Measurements from ENCODE around the gene ADSS1. TPM values are rescaled to one million over a fixed set of nuclear protein-coding genes. Genes with fewer than 3 reads are reported as not detected.
A peak's percentile ranks its signal among the peaks of the same experiment; 100 is the strongest.

Gene ADSS1
- total RNA-seq, 1 donor from 2014 or later, result 10.3 TPM

DNA sequence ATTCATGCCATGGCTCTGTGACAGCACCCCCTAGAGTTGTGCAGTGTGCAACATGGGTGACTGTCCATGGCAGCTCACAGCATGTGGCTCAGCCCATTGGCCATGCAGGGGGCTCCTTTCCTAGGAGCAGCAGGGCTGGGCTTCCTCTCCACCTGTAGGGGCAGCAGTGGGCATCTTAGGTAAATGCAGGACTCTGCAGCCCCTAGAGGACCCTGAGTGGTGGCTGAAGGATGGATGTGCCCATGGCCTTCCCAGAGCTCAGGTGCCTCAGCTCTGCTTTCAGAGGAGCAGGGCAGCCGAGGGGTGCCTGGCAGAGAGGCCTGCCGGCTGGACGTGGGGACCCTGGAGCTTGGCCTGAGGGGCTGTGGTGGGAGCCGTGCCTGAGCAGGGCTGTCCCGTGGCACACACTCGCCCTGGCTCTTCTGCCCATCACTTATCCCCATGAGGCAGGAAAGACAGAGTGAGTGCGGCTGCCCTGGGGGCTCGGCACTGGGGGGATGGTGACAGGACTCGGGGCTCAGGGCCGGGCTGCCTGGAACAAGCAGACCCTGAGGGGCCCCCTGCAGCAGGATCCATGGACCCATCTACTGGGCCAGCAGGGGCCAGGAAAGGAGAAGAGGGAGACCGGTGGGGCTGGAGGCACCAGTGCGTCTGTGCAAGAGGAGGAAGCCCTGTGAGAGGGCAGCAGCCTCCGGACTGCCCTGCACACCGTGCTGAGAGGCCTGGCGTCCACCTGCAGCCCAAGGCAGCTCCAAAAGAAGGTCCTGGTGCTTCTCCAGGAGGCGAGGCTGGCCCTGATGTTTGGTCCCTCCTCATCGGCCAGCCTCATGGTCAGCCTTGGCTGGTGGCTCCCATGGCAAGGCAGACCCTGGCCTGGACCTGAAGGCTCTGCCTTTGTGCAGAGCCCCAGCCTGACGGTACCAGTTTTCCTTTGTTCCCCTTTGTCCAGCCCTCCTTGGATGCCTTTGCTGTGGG lies 7.6 kb downstream of the ADSS1 start:
- H3K27me3 ChIP-seq, result no peaks in the 10 kb centered on the region
- H3K9me3 ChIP-seq, result no peaks in the 10 kb centered on the region
- no peak overlapping the region for H3K4me3 ChIP-seq
- no peak for DNase-seq (ENCODE audit: extremely low spot score in 2 of 2)
- peak overlapping the region; percentile 60 for H3K27ac ChIP-seq
- TF ChIP-seq CTCF (IDR thresholded peaks at IDR 0.05), result no peak
- TF ChIP-seq POLR2A (IDR thresholded peaks at IDR 0.05), result no peak
- no peak for TF ChIP-seq POLR2AphosphoS5 (IDR thresholded peaks at IDR 0.05; ENCODE audit: insufficient read depth in 1 of 2, low read depth in 1 of 2)
- H3K36me3 ChIP-seq, result no peaks in the 10 kb centered on the region
- H3K4me1 ChIP-seq, result peaks cover 43% of the 10 kb centered on the region
- intact Hi-C loops (cut with DNase I), result no loop called here

DNA sequence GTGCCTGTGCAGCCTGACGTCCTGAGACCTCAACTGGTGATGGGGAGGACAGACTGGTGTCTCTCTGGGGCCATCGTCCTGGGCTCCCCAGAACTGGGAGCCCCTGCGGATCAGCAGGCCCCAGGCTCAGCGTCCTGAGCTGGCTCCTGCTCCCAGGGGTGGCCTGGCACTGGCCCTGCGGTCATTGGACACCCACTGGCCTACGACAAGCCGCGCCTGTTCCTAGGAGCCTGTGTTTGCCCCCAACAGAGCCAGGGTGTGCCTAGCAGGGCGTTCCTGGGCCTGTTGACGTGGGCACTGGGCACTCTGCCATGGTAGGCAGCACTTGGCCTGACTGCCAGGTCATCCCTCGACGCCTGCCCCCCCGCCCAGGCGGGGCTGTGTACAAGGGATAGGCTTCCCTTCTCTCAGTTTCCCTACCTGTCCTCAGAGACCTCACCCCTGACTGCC lies 8.4 kb downstream of the ADSS1 start:
- H3K9me3 ChIP-seq, result no peaks in the 10 kb centered on the region
- H3K4me3 ChIP-seq, result no peak overlapping the region
- H3K27me3 ChIP-seq, result no peaks in the 10 kb centered on the region
- peaks cover 47% of the 10 kb centered on the region for H3K4me1 ChIP-seq
- TF ChIP-seq POLR2AphosphoS5 (IDR thresholded peaks at IDR 0.05; ENCODE audit: insufficient read depth in 1 of 2, low read depth in 1 of 2) (peak in 1 of 2 donors; percentile 20), CTCF (IDR thresholded peaks at IDR 0.05) (no peak)
- no peaks in the 10 kb centered on the region for H3K36me3 ChIP-seq
- no peak for DNase-seq (ENCODE audit: extremely low spot score in 2 of 2)
- intact Hi-C loops (cut with DNase I), result no loop called here
- peak overlapping the region; percentile 60 for H3K27ac ChIP-seq

- Histone ChIP-seq H3K36me3 (no peaks in the 10 kb centered on the region), H3K4me1 (peaks cover 47% of the 10 kb centered on the region), H3K9me3 (no peaks in the 10 kb centered on the region), H3K27me3 (no peaks in the 10 kb centered on the region), H3K27ac (peak overlapping the region; percentile 60), H3K4me3 (no peak overlapping the region)
- intact Hi-C loops (cut with DNase I), result no loop called here
- TF ChIP-seq POLR2A (IDR thresholded peaks at IDR 0.05), result no peak
- TF ChIP-seq POLR2AphosphoS5 (IDR thresholded peaks at IDR 0.05; ENCODE audit: insufficient read depth in 1 of 2, low read depth in 1 of 2), result no peak
- TF ChIP-seq CTCF (IDR thresholded peaks at IDR 0.05), result no peak
- DNase-seq (ENCODE audit: extremely low spot score in 2 of 2), result no peak
Measured at GRCh38 chr14:104732931-104733681, 9.1 kb downstream of the ADSS1 start.

GRCh38 chr14:104734051-104734587 lies 10.1 kb downstream of the ADSS1 start:
- H3K27ac ChIP-seq, result no peak overlapping the region
- no peaks in the 10 kb centered on the region for H3K36me3 ChIP-seq
- intact Hi-C loops (cut with DNase I), result no loop called here
- H3K4me1 ChIP-seq, result peaks cover 47% of the 10 kb centered on the region
- DNase-seq (ENCODE audit: extremely low spot score in 2 of 2), result no peak
- TF ChIP-seq POLR2A (IDR thresholded peaks at IDR 0.05), result no peak
- TF ChIP-seq POLR2AphosphoS5 (IDR thresholded peaks at IDR 0.05; ENCODE audit: insufficient read depth in 1 of 2, low read depth in 1 of 2), result no peak
- TF ChIP-seq CTCF (IDR thresholded peaks at IDR 0.05), result no peak
- H3K4me3 ChIP-seq, result no peak overlapping the region
- no peaks in the 10 kb centered on the region for H3K27me3 ChIP-seq
- no peaks in the 10 kb centered on the region for H3K9me3 ChIP-seq

Measured in vagina (tissue), 2 donors.